HepG2 (cell line): ENCODE measurements around the gene PEX14. TPM values are rescaled to one million over a fixed set of nuclear protein-coding genes. Genes with fewer than 3 reads are reported as not detected.

Experiments
- ATAC-seq: fragments of 200-7000 bp; cut with Tn5 transposase; 3 replicates; pipeline ENCODE4 v1.9.1; 2020; ENCODE audit warnings: mild to moderate bottlenecking, moderate library complexity
- BruUV-seq: library from RNA; stranded (reverse); fragments of 400-500 nt; replicated peaks from 2 replicates; lab custom pipeline; 2021; lab: Mats Ljungman, UMichigan
- CTCF ChIA-PET: fragments of 300-600 bp; formaldehyde crosslinking; extraction: SDS; loops from one replicate; lab custom pipeline; 2021; ENCODE audit warnings: low total read pairs, inconsistent platforms, low intra/inter-chr PET ratio; lab: Yijun Ruan, JAX
- POLR2A ChIA-PET: fragments of 350-600 bp; sonication (Branson Sonifier 250); formaldehyde crosslinking; loops from one replicate; lab custom pipeline; 2020; ENCODE audit warnings: antibody characterized with exemption, inconsistent platforms; lab: Yijun Ruan, JAX
- DNase-seq: peaks from one replicate; pipeline ENCODE4 v3.0.0-alpha.2; 2015; ENCODE audit warnings: low spot score
- FAIRE-seq: peaks from 3 replicates; lab custom pipeline; 2011; peaks lifted over from hg19 to GRCh38; lab: Jason Lieb, UNC
- H2AFZ ChIP-seq: one replicate; pipeline ENCODE4 v1.6.1; 2011; ENCODE audit warnings: low read length, inconsistent platforms
- H3K27ac ChIP-seq: fragments of 300-600 bp; 3 replicates; pipeline ENCODE4 v1.8.0; 2011; ENCODE audit warnings: mixed run types, mild to moderate bottlenecking, mixed read lengths, low read length, inconsistent platforms; ENCODE audit not compliant: insufficient read depth; ENCODE audit errors: extremely low read length
- H3K27me3 ChIP-seq, 2 experiments: fragments of 200-600 bp in 1 of 2; 2 replicates in 1 of 2; 3 replicates in 1 of 2; pipeline versions ENCODE4 v1.6.0 to v1.8.0; 2011; ENCODE audit warnings: low read length in 2 of 2, mild to moderate bottlenecking in 2 of 2, moderate library complexity in 2 of 2, inconsistent platforms in 1 of 2; ENCODE audit not compliant: insufficient read depth in 2 of 2, control insufficient read depth in 1 of 2
- H3K36me3 ChIP-seq, 2 experiments: fragments of 200-600 bp in 1 of 2; replicated peaks in 1 of 2; 2 replicates in 1 of 2; 3 replicates in 1 of 2; pipeline versions ENCODE4 v1.5.1 to v1.8.0; 2011; ENCODE audit warnings: low read length in 2 of 2, inconsistent platforms in 1 of 2; ENCODE audit not compliant: insufficient read depth in 2 of 2, control insufficient read depth in 1 of 2
- H3K4me1 ChIP-seq: 2 replicates; pipeline ENCODE4 v1.5.1; 2012; ENCODE audit warnings: low read length, inconsistent platforms; ENCODE audit not compliant: insufficient read depth
- H3K4me2 ChIP-seq: 2 replicates; pipeline ENCODE4 v1.6.0; 2011; ENCODE audit warnings: low read depth, low read length, inconsistent platforms
- H3K4me3 ChIP-seq, 3 experiments: fragments of 200-600 bp in 1 of 3; sonication (generic), shearing (Covaris generic) in 1 of 3; replicated peaks in 1 of 3; 2 replicates each; pipeline ENCODE4 v1.5.1; 2011 to 2016; ENCODE audit warnings: low read length in 3 of 3, inconsistent platforms in 2 of 3, low read depth in 2 of 3, mild to moderate bottlenecking in 2 of 3, control low read depth in 1 of 3, mixed read lengths in 1 of 3; ENCODE audit not compliant: insufficient read depth in 1 of 3
- H3K79me2 ChIP-seq: one replicate; pipeline ENCODE4 v1.6.1; 2011; ENCODE audit warnings: low read length, inconsistent platforms; ENCODE audit not compliant: insufficient read depth
- H3K9ac ChIP-seq: 2 replicates; pipeline ENCODE4 v1.6.0; 2011; ENCODE audit warnings: mild to moderate bottlenecking, low read depth, low read length, inconsistent platforms; ENCODE audit not compliant: insufficient read depth
- H3K9me3 ChIP-seq: 2 replicates; pipeline ENCODE4 v1.5.1; 2012; ENCODE audit warnings: mild to moderate bottlenecking, low read length
- H4K20me1 ChIP-seq: 2 replicates; pipeline ENCODE4 v1.6.0; 2011; ENCODE audit warnings: inconsistent platforms, mild to moderate bottlenecking, low read length, moderate library complexity; ENCODE audit not compliant: insufficient read depth
- ARID2 ChIP-seq: sonication (generic); formaldehyde crosslinking; IDR thresholded peaks from 2 replicates; pipeline ENCODE4 v1.8.1; 2022; ENCODE audit warnings: mild to moderate bottlenecking, missing genetic modification reagents, borderline replicate concordance
- ELF3 ChIP-seq: IDR thresholded peaks from 2 replicates; pipeline ENCODE4 v1.6.1; 2016; ENCODE audit warnings: missing genetic modification reagents, missing compliant biosample characterization
- FOXP1 ChIP-seq, 2 experiments: fragments of 450-650 bp in 1 of 2; IDR thresholded peaks; 2 replicates each; pipeline ENCODE4 v1.6.1; 2017 to 2018; ENCODE audit warnings: antibody characterized with exemption in 1 of 2
- KDM5B ChIP-seq: sonication (generic); formaldehyde crosslinking; IDR thresholded peaks from 2 replicates; pipeline ENCODE4 v1.4.0; 2020; ENCODE audit warnings: missing genetic modification reagents, mild to moderate bottlenecking, borderline replicate concordance
- TBX2 ChIP-seq: sonication (generic); formaldehyde crosslinking; IDR thresholded peaks from 2 replicates; pipeline ENCODE4 v1.5.0; 2020; ENCODE audit warnings: missing genetic modification reagents, mild to moderate bottlenecking, borderline replicate concordance
- ZNF317 ChIP-seq: sonication (generic); formaldehyde crosslinking; IDR thresholded peaks from 2 replicates; pipeline ENCODE4 v1.5.0; 2020; ENCODE audit warnings: mild to moderate bottlenecking, missing genetic modification reagents
- ZNF451 ChIP-seq: sonication (generic); formaldehyde crosslinking; IDR thresholded peaks from 2 replicates; pipeline ENCODE4 v1.5.0; 2020; ENCODE audit warnings: mild to moderate bottlenecking, missing genetic modification reagents
- ZNF550 ChIP-seq: sonication (generic); formaldehyde crosslinking; IDR thresholded peaks from 2 replicates; pipeline ENCODE4 v1.4.0; 2020; ENCODE audit warnings: mild to moderate bottlenecking, missing genetic modification reagents, borderline replicate concordance
- ZNF720 ChIP-seq: sonication (generic); formaldehyde crosslinking; IDR thresholded peaks from 2 replicates; pipeline ENCODE4 v1.4.0; 2020; ENCODE audit warnings: missing genetic modification reagents
- ZSCAN29 ChIP-seq: sonication (generic); formaldehyde crosslinking; conservative IDR thresholded peaks from 2 replicates; pipeline ENCODE4 v1.4.0; 2020; ENCODE audit warnings: mild to moderate bottlenecking, missing genetic modification reagents
- WGBS: methylation state at CpG from one replicate; pipeline ENCODE4 v1.1.6; 2017; ENCODE audit warnings: low lambda C conversion rate; 5-methylcytosine and 5-hydroxymethylcytosine counted together
- in situ Hi-C: cut with HindIII; loops from 2 replicates; pipeline ENCODE4 v1.10.0; 2017; ENCODE audit warnings: low pct_unique_long_range_greater_than_20kb; ENCODE audit not compliant: extremely low pct_ligation_motif_present
- intact Hi-C: fragments of 100-400 bp; cut with micrococcal nuclease; formaldehyde crosslinking; loops from one replicate; pipeline ENCODE4 v1.10.0; 2022; ENCODE audit not compliant: unreplicated experiment
- polyA plus RNA-seq, 8 experiments: library from polyadenylated mRNA; depleted of rRNA in 3 of 8; stranded (reverse) in 7 of 8; unstranded in 1 of 8; fragments of >200 nt; fragmentation: Illumina TruSeq in 4 of 8; extraction: Trizol in 4 of 8; gene quantifications; 2 replicates each; pipeline versions ENCODE4 v1.2.1 to v1.2.3, GENCODE V29; 2011 to 2016; ENCODE audit warnings: low read depth in 4 of 8, missing spikeins in 1 of 8, mixed read lengths in 1 of 8; ENCODE audit not compliant: insufficient read depth in 1 of 8
- total RNA-seq, 5 experiments: library from RNA; depleted of rRNA; stranded (reverse); fragments of >200 nt; fragmentation: Illumina TruSeq; extraction: Trizol; gene quantifications; 2 replicates each; pipeline ENCODE4 v1.2.3, GENCODE V29; 2016; ENCODE audit warnings: low read depth in 1 of 5
- TF ChIP-seq, protein P1 (sequence below): sonication (generic); formaldehyde crosslinking; IDR thresholded peaks from 2 replicates; pipeline ENCODE4 v1.5.0; 2020; ENCODE audit warnings: missing genetic modification reagents
- TF ChIP-seq, protein P2 (sequence below): sonication (generic); formaldehyde crosslinking; IDR thresholded peaks from 2 replicates; pipeline ENCODE4 v1.4.0; 2020; ENCODE audit warnings: missing genetic modification reagents
- TF ChIP-seq, protein P3 (sequence below): sonication (generic); formaldehyde crosslinking; IDR thresholded peaks from 2 replicates; pipeline ENCODE4 v1.4.0; 2020; ENCODE audit warnings: missing genetic modification reagents, mild to moderate bottlenecking, borderline replicate concordance

PEX14 gene
- total and polyA plus RNA-seq, 2 of the 13 experiments (the other 11 are each of a cell fraction or from before 2014, with no cell fraction given): 6.5 to 9.9 TPM

DNA sequence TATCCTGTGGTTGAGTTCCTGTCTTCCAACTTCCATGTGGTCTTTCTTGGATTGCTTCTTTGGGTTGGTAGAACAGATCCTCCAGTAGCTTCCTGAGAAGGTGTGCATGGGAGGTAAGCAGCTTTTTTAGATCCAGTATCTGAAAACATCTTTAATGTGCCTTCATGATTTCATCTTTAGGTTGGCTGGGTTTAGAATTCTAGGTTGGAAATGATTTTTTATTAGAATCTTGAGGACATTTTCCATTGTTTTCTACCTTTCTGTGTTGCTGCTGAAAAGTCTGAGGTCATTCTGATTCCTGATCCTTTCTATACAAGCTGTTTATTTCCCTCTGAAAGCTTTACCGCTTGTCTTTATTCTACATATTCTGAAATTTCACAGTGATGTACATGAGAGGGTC lies 94.8 kb downstream of the PEX14 start:
- in situ Hi-C loops: no loop called here
- WGBS: 100% methylated on average over 1 of the region's 1 CpG
- H4K20me1 ChIP-seq: no peaks in the 10 kb centered on the region; the same call in 1 of the 2 replicates
- FAIRE-seq (no peak), ATAC-seq (no peak), DNase-seq (no peak)
- POLR2A ChIA-PET: no interaction called here
- H3K9ac ChIP-seq: no peak overlapping the region
- H3K36me3 ChIP-seq: no peaks in the 10 kb centered on the region; a peak in 1 of 5 replicates
- no peaks in the 10 kb centered on the region for H3K27me3 ChIP-seq
- H3K4me2 ChIP-seq: no peak overlapping the region
- H3K27ac ChIP-seq: no peak overlapping the region
- no peak overlapping the region for H2AFZ ChIP-seq
- BruUV-seq: no TSS peak
- H3K79me2 ChIP-seq: no peaks in the 10 kb centered on the region
- TF ChIP-seq ZNF451 (CRISPR knock-in tag) (no peak), ZNF317 (CRISPR knock-in tag) (peak; percentile 78), ZSCAN29 (CRISPR knock-in tag) (no peak)
- TF ChIP-seq, protein P1, sequence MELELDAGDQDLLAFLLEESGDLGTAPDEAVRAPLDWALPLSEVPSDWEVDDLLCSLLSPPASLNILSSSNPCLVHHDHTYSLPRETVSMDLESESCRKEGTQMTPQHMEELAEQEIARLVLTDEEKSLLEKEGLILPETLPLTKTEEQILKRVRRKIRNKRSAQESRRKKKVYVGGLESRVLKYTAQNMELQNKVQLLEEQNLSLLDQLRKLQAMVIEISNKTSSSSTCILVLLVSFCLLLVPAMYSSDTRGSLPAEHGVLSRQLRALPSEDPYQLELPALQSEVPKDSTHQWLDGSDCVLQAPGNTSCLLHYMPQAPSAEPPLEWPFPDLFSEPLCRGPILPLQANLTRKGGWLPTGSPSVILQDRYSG (CRISPR knock-in tag): no peak
- H3K9me3 ChIP-seq: no peaks in the 10 kb centered on the region; the same call in 1 of the 2 replicates
- CTCF ChIA-PET: no interaction called here
- H3K4me1 ChIP-seq: peaks cover 6% of the 10 kb centered on the region; the same call in 1 of the 2 replicates
- H3K4me3 ChIP-seq: no peak overlapping the region
- intact Hi-C loops: no loop called here

DNA sequence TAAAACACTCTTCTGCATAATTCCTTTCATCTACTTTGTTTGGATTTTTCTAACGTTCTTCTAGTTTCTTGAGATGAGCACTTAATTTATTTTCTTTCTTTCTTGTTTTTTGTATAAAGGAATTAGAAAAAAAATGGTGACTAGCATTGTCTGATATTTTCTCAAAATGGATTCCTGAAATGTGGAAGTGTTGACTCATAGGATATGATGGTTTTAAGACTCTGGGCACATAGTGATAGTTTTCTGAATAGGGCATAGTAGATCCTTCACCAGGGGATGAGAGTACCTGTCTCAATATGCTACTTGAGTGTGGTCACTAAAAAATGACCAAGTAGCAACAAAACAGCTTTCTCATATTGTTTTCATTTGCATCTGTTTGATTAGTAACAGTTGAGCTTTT lies 100.9 kb downstream of the PEX14 start:
- ATAC-seq (no peak), DNase-seq (no peak), FAIRE-seq (no peak)
- Histone ChIP-seq H3K36me3 (no peaks in the 10 kb centered on the region; a peak in 1 of 5 replicates), H2AFZ (no peak overlapping the region), H3K9ac (no peak overlapping the region), H3K9me3 (no peaks in the 10 kb centered on the region), H3K79me2 (no peaks in the 10 kb centered on the region), H3K27me3 (no peaks in the 10 kb centered on the region), H3K4me2 (no peak overlapping the region), H3K4me3 (no peak overlapping the region), H3K4me1 (peaks cover 11% of the 10 kb centered on the region), H4K20me1 (no peaks in the 10 kb centered on the region), H3K27ac (no peak overlapping the region)
- intact Hi-C loops: loop anchor here (1.0 kb wide), 1 partner anchor 10 kb away; no protein-coding TSS in a partner anchor
- BruUV-seq: no TSS peak
- ChIA-PET POLR2A (no interaction called here), CTCF (no interaction called here)
- in situ Hi-C loops: no loop called here
- WGBS: 94% methylated on average over 1 of the region's 1 CpG
- TF ChIP-seq TBX2 (no peak), ELF3 (no peak), ZNF720 (CRISPR knock-in tag) (no peak), KDM5B (CRISPR knock-in tag) (no peak), ZNF550 (CRISPR knock-in tag) (no peak), FOXP1 (IDR thresholded peaks at IDR 0.05) (no peak), FOXP1 (CRISPR knock-in tag; IDR thresholded peaks at IDR 0.05) (no peak), ARID2 (CRISPR knock-in tag) (no peak)
- TF ChIP-seq, protein P2, sequence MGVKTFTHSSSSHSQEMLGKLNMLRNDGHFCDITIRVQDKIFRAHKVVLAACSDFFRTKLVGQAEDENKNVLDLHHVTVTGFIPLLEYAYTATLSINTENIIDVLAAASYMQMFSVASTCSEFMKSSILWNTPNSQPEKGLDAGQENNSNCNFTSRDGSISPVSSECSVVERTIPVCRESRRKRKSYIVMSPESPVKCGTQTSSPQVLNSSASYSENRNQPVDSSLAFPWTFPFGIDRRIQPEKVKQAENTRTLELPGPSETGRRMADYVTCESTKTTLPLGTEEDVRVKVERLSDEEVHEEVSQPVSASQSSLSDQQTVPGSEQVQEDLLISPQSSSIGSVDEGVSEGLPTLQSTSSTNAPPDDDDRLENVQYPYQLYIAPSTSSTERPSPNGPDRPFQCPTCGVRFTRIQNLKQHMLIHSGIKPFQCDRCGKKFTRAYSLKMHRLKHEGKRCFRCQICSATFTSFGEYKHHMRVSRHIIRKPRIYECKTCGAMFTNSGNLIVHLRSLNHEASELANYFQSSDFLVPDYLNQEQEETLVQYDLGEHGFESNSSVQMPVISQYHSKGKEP (CRISPR knock-in tag): no peak
- TF ChIP-seq, protein P3, sequence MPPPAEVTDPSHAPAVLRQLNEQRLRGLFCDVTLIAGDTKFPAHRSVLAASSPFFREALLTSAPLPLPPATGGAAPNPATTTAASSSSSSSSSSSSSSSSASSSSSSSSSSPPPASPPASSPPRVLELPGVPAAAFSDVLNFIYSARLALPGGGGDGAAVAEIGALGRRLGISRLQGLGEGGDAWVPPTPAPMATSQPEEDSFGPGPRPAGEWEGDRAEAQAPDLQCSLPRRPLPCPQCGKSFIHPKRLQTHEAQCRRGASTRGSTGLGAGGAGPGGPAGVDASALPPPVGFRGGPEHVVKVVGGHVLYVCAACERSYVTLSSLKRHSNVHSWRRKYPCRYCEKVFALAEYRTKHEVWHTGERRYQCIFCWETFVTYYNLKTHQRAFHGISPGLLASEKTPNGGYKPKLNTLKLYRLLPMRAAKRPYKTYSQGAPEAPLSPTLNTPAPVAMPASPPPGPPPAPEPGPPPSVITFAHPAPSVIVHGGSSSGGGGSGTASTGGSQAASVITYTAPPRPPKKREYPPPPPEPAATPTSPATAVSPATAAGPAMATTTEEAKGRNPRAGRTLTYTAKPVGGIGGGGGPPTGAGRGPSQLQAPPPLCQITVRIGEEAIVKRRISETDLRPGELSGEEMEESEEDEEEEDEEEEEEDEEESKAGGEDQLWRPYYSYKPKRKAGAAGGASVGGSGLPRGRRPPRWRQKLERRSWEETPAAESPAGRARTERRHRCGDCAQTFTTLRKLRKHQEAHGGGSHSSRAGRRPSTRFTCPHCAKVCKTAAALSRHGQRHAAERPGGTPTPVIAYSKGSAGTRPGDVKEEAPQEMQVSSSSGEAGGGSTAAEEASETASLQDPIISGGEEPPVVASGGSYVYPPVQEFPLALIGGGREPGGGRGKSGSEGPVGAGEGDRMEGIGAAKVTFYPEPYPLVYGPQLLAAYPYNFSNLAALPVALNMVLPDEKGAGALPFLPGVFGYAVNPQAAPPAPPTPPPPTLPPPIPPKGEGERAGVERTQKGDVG: no peak
